ENCODE data around the gene IPO5.

IPO5 gene

GRCh38 chr13:97921176-97921816 lies 32.2 kb upstream of the IPO5 start:
- TF ChIP-seq, protein P1, sequence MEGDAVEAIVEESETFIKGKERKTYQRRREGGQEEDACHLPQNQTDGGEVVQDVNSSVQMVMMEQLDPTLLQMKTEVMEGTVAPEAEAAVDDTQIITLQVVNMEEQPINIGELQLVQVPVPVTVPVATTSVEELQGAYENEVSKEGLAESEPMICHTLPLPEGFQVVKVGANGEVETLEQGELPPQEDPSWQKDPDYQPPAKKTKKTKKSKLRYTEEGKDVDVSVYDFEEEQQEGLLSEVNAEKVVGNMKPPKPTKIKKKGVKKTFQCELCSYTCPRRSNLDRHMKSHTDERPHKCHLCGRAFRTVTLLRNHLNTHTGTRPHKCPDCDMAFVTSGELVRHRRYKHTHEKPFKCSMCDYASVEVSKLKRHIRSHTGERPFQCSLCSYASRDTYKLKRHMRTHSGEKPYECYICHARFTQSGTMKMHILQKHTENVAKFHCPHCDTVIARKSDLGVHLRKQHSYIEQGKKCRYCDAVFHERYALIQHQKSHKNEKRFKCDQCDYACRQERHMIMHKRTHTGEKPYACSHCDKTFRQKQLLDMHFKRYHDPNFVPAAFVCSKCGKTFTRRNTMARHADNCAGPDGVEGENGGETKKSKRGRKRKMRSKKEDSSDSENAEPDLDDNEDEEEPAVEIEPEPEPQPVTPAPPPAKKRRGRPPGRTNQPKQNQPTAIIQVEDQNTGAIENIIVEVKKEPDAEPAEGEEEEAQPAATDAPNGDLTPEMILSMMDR (IDR thresholded peaks at IDR 0.05; ENCODE audit: extremely low read depth, missing control alignments), result no peak
- no peak for DNase-seq (ENCODE audit: low spot score)

- no peak for DNase-seq (ENCODE audit: low spot score)
- TF ChIP-seq, protein P1 (IDR thresholded peaks at IDR 0.05; ENCODE audit: extremely low read depth, missing control alignments), result no peak
Measured at GRCh38 chr13:97928301-97928700, 25.2 kb upstream of the IPO5 start.

DNA sequence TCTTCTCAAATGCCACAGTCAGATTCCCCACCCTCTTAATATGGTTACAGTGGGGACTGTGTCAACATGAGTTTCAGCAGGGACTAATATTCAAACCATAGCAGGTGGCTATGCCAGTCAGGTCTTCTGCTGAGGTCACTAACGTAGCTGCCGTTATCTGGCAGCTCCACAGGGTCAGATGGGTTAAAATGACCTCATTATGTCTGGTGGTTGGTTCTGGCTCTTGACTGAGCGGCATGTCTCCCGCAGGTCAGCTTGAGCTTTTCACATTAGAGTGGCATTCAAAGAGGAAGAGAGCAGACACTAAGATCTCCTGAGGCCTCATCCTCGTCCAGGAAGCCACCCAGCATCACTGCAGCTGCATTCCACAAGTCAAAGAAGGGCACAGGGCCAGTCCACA lies 21.4 kb upstream of the IPO5 start:
- DNase-seq (ENCODE audit: low spot score), result no peak
- TF ChIP-seq, protein P1 (IDR thresholded peaks at IDR 0.05; ENCODE audit: extremely low read depth, missing control alignments), result no peak

- TF ChIP-seq, protein P1 (IDR thresholded peaks at IDR 0.05; ENCODE audit: extremely low read depth, missing control alignments), result no peak
- DNase-seq (ENCODE audit: low spot score), result no peak
Measured at GRCh38 chr13:97932647-97933046, 20.8 kb upstream of the IPO5 start.

GRCh38 chr13:97933776-97934175 lies 19.7 kb upstream of the IPO5 start:
- TF ChIP-seq, protein P1 (IDR thresholded peaks at IDR 0.05; ENCODE audit: extremely low read depth, missing control alignments), result no peak
- no peak for DNase-seq (ENCODE audit: low spot score)

GRCh38 chr13:97934590-97934989 lies 18.9 kb upstream of the IPO5 start:
- no peak for DNase-seq (ENCODE audit: low spot score)
- TF ChIP-seq, protein P1 (IDR thresholded peaks at IDR 0.05; ENCODE audit: extremely low read depth, missing control alignments), result no peak

DNA sequence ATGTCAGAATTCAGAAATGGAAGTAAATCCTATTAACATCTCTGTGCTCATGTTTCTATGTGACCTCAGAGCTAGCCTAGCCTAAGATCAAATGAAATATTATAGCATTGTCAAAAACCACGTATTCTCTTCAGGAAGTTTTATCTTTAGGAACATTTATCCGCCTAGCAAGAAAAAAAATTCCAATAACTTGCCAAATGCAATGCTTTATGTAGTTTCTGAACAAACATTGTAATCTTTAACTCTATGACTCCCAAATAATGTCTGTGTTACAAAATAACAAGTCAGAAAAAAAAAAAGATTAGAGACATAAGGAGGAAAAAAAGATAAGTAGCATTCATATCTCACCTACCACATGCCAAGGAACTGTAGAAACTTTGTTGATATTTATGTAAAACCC lies 18.4 kb upstream of the IPO5 start:
- TF ChIP-seq, protein P1 (IDR thresholded peaks at IDR 0.05; ENCODE audit: extremely low read depth, missing control alignments), result no peak
- no peak for DNase-seq (ENCODE audit: low spot score)

All from GM20000 (cell line).